Astrocyte of the spinal cord (primary cell): ENCODE measurements around the gene TM9SF1.
A peak's percentile ranks its signal among the peaks of the same experiment; 100 is the strongest.

ENCODE experiments used
- DNase-seq: peaks from one replicate; pipeline ENCODE4 v3.0.0; 2011; ENCODE audit warnings: low read depth, low spot score
- H3K4me3 ChIP-seq: 2 replicates; pipeline ENCODE4 v1.5.1; 2011; ENCODE audit warnings: low read depth, mild to moderate bottlenecking, low read length, moderate library complexity
- CTCF ChIP-seq: IDR thresholded peaks from 2 replicates; pipeline ENCODE4 v1.5.1; 2012; ENCODE audit warnings: low read depth, mild to moderate bottlenecking, low read length, inconsistent platforms
- in situ Hi-C: cut with HindIII; loops from 2 replicates; pipeline ENCODE4 v1.10.0; 2017; ENCODE audit warnings: low sequenced_read_pairs

The TM9SF1 gene

DNA sequence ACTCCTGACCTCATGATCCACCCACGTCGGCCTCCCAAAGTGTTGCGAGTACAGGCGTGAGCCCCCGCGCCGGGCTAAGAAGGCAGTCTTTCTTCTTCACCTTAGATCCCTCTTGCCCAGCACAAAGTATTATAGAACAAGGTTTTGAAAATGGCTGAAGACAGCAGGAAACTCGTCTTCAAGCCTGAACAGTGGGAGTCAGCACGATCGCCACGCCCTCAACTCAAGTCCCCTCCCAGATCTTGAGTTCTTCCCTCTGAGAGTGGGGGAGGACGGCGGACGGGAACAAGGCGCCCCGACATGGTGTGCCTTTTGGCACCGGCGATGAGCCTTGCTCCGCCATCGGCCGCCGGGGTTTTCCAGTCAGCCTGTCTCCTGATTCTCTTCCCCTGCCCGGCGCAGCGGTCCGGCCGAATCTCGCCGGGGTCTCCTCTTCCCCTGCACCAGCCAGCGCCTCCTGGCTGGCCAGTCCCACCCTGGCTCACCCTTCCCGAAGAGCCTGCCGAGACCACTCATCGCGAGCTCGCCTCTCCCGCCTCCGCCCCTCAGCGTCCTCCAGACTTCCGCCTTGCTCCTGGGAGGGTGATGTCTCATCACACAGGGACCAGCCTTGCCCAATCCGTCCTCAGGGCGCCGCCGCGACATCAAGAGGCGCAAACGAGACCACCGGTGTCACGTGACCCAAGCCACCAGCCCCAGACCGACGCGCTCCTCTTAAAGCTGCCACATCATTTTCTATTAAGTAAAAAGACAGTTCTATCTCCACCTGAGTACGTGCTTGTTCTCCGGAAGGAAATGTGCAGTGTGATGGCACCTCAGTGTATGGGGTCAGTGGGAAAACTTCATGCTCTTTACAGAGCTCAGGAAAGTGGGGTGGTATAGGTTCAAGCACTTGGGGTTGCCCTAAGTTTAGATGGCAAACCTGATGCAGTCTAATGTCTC, 18.0 kb upstream of the TM9SF1 start, which contains the start of gene CHMP4A:
Gene CHMP4A, minus strand, starts transcription at position 565 of the 942 bp plus-strand sequence. Its CDS starts 49 bp downstream, at position 516.
- TF ChIP-seq CTCF = peak; percentile 15

GRCh38 chr14:24211311-24211710, 16.1 kb upstream of the TM9SF1 start:
- in situ Hi-C loops = no loop called here
- no peak overlapping the region for H3K4me3 ChIP-seq
- no peak for DNase-seq
- TF ChIP-seq CTCF = no peak

More for the DNA sequence above, 18.0 kb upstream of the TM9SF1 start, which contains the start of gene CHMP4A:
- in situ Hi-C loops = no loop called here
- peak within 1 kb of the TSS; percentile 85 for H3K4me3 ChIP-seq
- peak; percentile 99 for DNase-seq

DNA sequence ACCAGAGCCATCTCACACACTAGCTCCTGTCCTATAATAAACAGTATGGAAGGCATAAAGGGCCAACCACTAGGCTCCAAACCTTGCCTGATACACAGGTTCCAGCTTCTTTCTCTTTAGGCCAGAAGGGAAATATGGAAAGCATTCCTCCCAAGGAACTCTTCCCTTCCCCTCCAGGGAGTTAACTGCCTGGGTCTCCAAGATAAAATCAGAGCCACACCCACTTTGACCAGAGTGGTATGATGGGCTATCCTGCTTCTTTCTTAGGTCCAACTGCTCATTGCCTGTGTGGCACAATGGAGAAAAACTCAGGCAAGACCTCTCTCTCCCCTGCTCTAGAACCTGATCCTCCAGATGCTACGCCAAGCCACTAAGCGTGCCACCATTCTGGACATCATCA, 12.4 kb upstream of the TM9SF1 start:
- no peak for DNase-seq
- in situ Hi-C loops = no loop called here
- H3K4me3 ChIP-seq = no peak overlapping the region
- no peak for TF ChIP-seq CTCF

- no peak for DNase-seq
- no peak for TF ChIP-seq CTCF
- no peak overlapping the region for H3K4me3 ChIP-seq
- in situ Hi-C loops = no loop called here
Measured at GRCh38 chr14:24207104-24207551, 11.9 kb upstream of the TM9SF1 start.

DNA sequence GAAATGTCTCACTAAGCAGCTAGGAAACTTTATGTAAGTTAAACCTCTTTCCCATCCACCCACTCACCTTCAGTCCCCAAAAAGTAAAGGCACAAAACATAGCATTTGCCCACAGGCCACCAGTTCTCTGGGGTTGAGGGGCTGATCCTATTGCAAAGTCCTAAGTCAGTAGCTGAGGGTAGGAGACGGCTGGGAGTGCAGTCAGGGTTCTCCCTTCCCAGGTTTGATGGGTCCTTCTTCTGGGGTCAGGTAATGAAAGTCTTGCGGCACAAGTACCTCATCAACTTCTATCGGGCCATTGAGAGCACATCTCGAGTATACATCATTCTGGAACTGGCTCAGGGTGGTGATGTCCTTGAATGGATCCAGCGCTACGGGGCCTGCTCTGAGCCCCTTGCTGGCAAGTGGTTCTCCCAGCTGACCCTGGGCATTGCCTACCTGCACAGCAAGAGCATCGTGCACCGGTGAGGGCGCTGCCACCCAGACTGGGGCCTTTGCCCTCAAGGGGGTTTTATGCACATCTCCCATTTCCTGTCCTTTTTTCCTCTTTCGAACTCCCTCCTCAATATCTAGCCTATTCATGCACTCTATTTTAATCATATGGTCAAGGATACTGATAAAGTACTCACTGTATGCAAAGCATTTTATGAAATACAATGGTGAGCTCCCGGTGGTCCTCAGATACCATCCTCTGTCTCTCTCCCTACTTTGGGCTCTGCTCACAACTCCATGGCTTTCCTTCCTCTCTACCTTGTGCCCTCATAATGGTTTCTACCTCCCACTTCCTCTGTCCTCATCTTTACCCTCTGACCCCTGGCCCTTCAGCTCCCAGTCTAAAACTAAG, 11.2 kb upstream of the TM9SF1 start:
- no peak for TF ChIP-seq CTCF
- DNase-seq = no peak
- H3K4me3 ChIP-seq = no peak overlapping the region
- in situ Hi-C loops = no loop called here
